HCT116 (cell line): ENCODE measurements around the gene LAMA4. TPM values are rescaled to one million over a fixed set of nuclear protein-coding genes. Genes with fewer than 3 reads are reported as not detected.

Source experiments
- ATAC-seq: fragments of 200-7000 bp; cut with Tn5 transposase; 2 replicates; pipeline ENCODE4 v1.9.1; 2020; ENCODE audit warnings: mild to moderate bottlenecking, moderate library complexity
- BruUV-seq: library from RNA; stranded (reverse); fragments of 400-500 nt; replicated peaks from 2 replicates; lab custom pipeline; 2021; lab: Mats Ljungman, UMichigan
- CTCF ChIA-PET: fragments of 300-600 bp; sonication (Branson Sonifier 250); formaldehyde crosslinking; loops from one replicate; lab custom pipeline; 2021; ENCODE audit warnings: antibody characterized with exemption; lab: Charles Lee
- POLR2A ChIA-PET: fragments of 300-600, 350-600 bp; sonication (Branson Sonifier 250); formaldehyde crosslinking; loops from one replicate; lab custom pipeline; 2021; ENCODE audit warnings: antibody characterized with exemption; lab: Charles Lee
- RAD21 ChIA-PET, 2 experiments: fragments of 300-600 bp; sonication (Branson Sonifier 250); formaldehyde crosslinking; loops; one replicate each; lab custom pipeline; 2023; ENCODE audit warnings: low total read pairs in 2 of 2; ENCODE audit not compliant: uncharacterized antibody in 2 of 2, unreplicated experiment in 2 of 2, low non-redundant PET in 1 of 2; lab: Charles Lee
- DNase-seq: peaks from one replicate; pipeline ENCODE4 v3.0.0-alpha.2; 2010; ENCODE audit warnings: low read depth, low spot score
- H2AFZ ChIP-seq: fragments of 200-600 bp; shearing (Covaris generic), sonication (generic); 2 replicates; pipeline ENCODE4 v1.6.1; 2017; ENCODE audit warnings: low read depth, mixed run types, mixed read lengths, antibody characterized with exemption, low read length; ENCODE audit not compliant: poor library complexity, severe bottlenecking
- H3K27ac ChIP-seq: 2 replicates; pipeline ENCODE4 v1.5.1; 2012; ENCODE audit warnings: low read depth, low read length
- H3K27me3 ChIP-seq: fragments of 200-600 bp; sonication (generic); 2 replicates; pipeline ENCODE4 v1.6.1; 2016; ENCODE audit warnings: mixed run types, low read length, mixed read lengths; ENCODE audit not compliant: insufficient read depth
- H3K36me3 ChIP-seq, 2 experiments: fragments of 200-500 bp in 1 of 2; fragments of 200-600 bp in 1 of 2; sonication (Bioruptor generic) in 1 of 2; sonication (generic) in 1 of 2; 2 replicates each; pipeline versions ENCODE4 v1.5.1 to v1.6.1; 2014 to 2016; ENCODE audit warnings: low read length in 2 of 2, inconsistent platforms in 1 of 2, mixed read lengths in 1 of 2, mixed run types in 1 of 2; ENCODE audit not compliant: insufficient read depth in 2 of 2, control insufficient read depth in 1 of 2
- H3K4me1 ChIP-seq, 2 experiments: fragments of 200-600 bp in 1 of 2; sonication (generic) in 1 of 2; 2 replicates each; pipeline versions ENCODE4 v1.5.1 to v1.6.1; 2012 to 2017; ENCODE audit warnings: low read length in 2 of 2, inconsistent platforms in 1 of 2, mild to moderate bottlenecking in 1 of 2, mixed read lengths in 1 of 2, mixed run types in 1 of 2, moderate library complexity in 1 of 2; ENCODE audit not compliant: insufficient read depth in 2 of 2, control insufficient read depth in 1 of 2
- H3K4me2 ChIP-seq: fragments of 200-600 bp; sonication (generic); 2 replicates; pipeline ENCODE4 v1.6.1; 2017; ENCODE audit warnings: mixed run types, low read length, mixed read lengths
- H3K4me3 ChIP-seq, 2 experiments: fragments of 200-600 bp in 1 of 2; sonication (generic) in 1 of 2; replicated peaks in 1 of 2; 2 replicates each; pipeline ENCODE4 v1.5.1; 2011 to 2016; ENCODE audit warnings: low read length in 2 of 2, control low read depth in 1 of 2, low read depth in 1 of 2, mild to moderate bottlenecking in 1 of 2, mixed read lengths in 1 of 2, mixed run types in 1 of 2
- H3K79me2 ChIP-seq: fragments of 200-600 bp; sonication (generic); 2 replicates; pipeline ENCODE4 v1.6.1; 2017; ENCODE audit warnings: mild to moderate bottlenecking, mixed run types, low read length, moderate library complexity, mixed read lengths; ENCODE audit not compliant: insufficient read depth
- H3K9ac ChIP-seq: fragments of 200-600 bp; sonication (generic); 2 replicates; pipeline ENCODE4 v1.6.1; 2016; ENCODE audit warnings: low read length, mixed read lengths
- H3K9me2 ChIP-seq: fragments of 200-600 bp; sonication (generic), shearing (Covaris generic); 2 replicates; pipeline ENCODE4 v1.6.1; 2017; ENCODE audit warnings: mixed run types, mild to moderate bottlenecking, moderate library complexity; ENCODE audit not compliant: insufficient read depth
- H3K9me3 ChIP-seq, 2 experiments: fragments of 200-500 bp in 1 of 2; fragments of 200-600 bp in 1 of 2; sonication (Bioruptor generic) in 1 of 2; sonication (generic) in 1 of 2; 2 replicates each; pipeline ENCODE4 v1.6.1; 2014 to 2017; ENCODE audit warnings: low read length in 2 of 2, mixed read lengths in 2 of 2, inconsistent platforms in 1 of 2, low read depth in 1 of 2, mild to moderate bottlenecking in 1 of 2, mixed run types in 1 of 2, moderate library complexity in 1 of 2; ENCODE audit not compliant: control insufficient read depth in 1 of 2, insufficient read depth in 1 of 2
- H4K20me1 ChIP-seq: fragments of 200-600 bp; sonication (generic), shearing (Covaris generic); 2 replicates; pipeline ENCODE4 v1.6.1; 2017; ENCODE audit warnings: mixed run types, mild to moderate bottlenecking, moderate library complexity; ENCODE audit not compliant: insufficient read depth
- CBX3 ChIP-seq: IDR thresholded peaks from 2 replicates; pipeline ENCODE4 v1.6.1; 2012; ENCODE audit warnings: low read depth
- CEBPB ChIP-seq: IDR thresholded peaks from 2 replicates; pipeline ENCODE4 v1.6.1; 2012; ENCODE audit warnings: low read depth
- EGR1 ChIP-seq: IDR thresholded peaks from 2 replicates; pipeline ENCODE4 v1.6.1; 2012; ENCODE audit warnings: low read depth
- ELF1 ChIP-seq: IDR thresholded peaks from 2 replicates; pipeline ENCODE4 v1.6.1; 2012; ENCODE audit warnings: low read depth, borderline replicate concordance
- POLR2AphosphoS5 ChIP-seq: IDR thresholded peaks from 2 replicates; pipeline ENCODE4 v1.6.1; 2011; ENCODE audit warnings: mild to moderate bottlenecking, low read depth, low read length, moderate library complexity
- RAD21 ChIP-seq: IDR thresholded peaks from 2 replicates; pipeline ENCODE4 v1.6.1; 2012; ENCODE audit warnings: low read depth, mild to moderate bottlenecking
- SP1 ChIP-seq: IDR thresholded peaks from 2 replicates; pipeline ENCODE4 v1.6.1; 2012; ENCODE audit warnings: low read depth
- YY1 ChIP-seq: IDR thresholded peaks from 2 replicates; pipeline ENCODE4 v1.6.1; 2011; ENCODE audit warnings: low read length, low read depth, moderate library complexity, mild to moderate bottlenecking; ENCODE audit not compliant: insufficient replicate concordance; ENCODE audit errors: extremely low read depth
- ZNF274 ChIP-seq: fragments of 200-500 bp; sonication (Bioruptor generic); IDR thresholded peaks from 2 replicates; pipeline ENCODE4 v1.6.1; 2014; ENCODE audit warnings: mild to moderate bottlenecking, low read depth, low read length, inconsistent platforms
- intact Hi-C: fragments of 100-400 bp; cut with micrococcal nuclease; formaldehyde crosslinking; loops from 2 replicates; pipeline ENCODE4 v1.10.0; 2022
- total RNA-seq: library from RNA; stranded (reverse); gene quantifications from one replicate; pipeline ENCODE4 v1.2.1, GENCODE V29; 2021; ENCODE audit not compliant: unreplicated experiment
- TF ChIP-seq, protein P1 (sequence below): IDR thresholded peaks from 2 replicates; pipeline ENCODE4 v1.6.1; 2011; ENCODE audit warnings: mild to moderate bottlenecking, low read length, moderate library complexity; ENCODE audit not compliant: insufficient replicate concordance; ENCODE audit errors: extremely low read depth
- TF ChIP-seq, protein P2 (sequence below): IDR thresholded peaks from 2 replicates; pipeline ENCODE4 v1.6.1; 2012
- TF ChIP-seq, protein P3 (sequence below): IDR thresholded peaks from 2 replicates; pipeline ENCODE4 v1.6.1; 2012

The LAMA4 gene
- total RNA-seq, 1 experiment from 2014 or later = 2.2 TPM

DNA sequence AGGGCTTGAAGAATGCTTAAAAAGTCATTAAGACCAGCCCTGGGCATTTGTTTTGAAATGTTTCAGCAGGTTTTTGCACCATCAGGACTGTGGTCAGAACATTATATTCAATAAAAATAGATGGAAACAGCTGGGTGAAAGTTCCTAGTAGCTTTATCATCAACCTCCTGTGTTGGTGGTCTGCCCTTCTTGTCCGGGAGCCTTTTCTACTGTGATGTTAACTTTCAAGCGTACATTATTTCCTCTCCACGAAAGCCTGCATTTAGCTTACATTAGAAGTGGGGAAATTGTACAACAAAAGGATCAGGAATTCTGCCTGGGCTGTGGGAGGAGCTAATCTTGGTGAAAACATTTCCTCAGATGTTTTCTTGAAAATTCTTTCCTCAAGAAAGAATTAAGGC, 71.1 kb downstream of the LAMA4 start:
- intact Hi-C loops = loop anchor here (5.0 kb wide), 1 partner anchor 1724 kb away; no protein-coding TSS in a partner anchor
- H3K4me2 ChIP-seq = no peak overlapping the region
- POLR2A ChIA-PET = no interaction called here
- H3K36me3 ChIP-seq = no peaks in the 10 kb centered on the region
- no peak overlapping the region for H3K4me3 ChIP-seq
- no peaks in the 10 kb centered on the region for H3K79me2 ChIP-seq
- no peaks in the 10 kb centered on the region for H3K9me3 ChIP-seq
- H3K9ac ChIP-seq = no peak overlapping the region
- H3K27ac ChIP-seq = no peak overlapping the region
- H2AFZ ChIP-seq = no peak overlapping the region
- no TSS peak for BruUV-seq
- CTCF ChIA-PET = interaction anchor here (1.5 kb wide), 1 partner anchor 128 kb away, joined by 5 read pairs; no protein-coding TSS in a partner anchor
- RAD21 ChIA-PET = no interaction called here
- H3K9me2 ChIP-seq = no peaks in the 10 kb centered on the region; the same call in 1 of the 2 replicates
- ATAC-seq (no peak), DNase-seq (no peak)
- no peaks in the 10 kb centered on the region for H3K27me3 ChIP-seq
- no peaks in the 10 kb centered on the region for H4K20me1 ChIP-seq
- H3K4me1 ChIP-seq = no peaks in the 10 kb centered on the region
- TF ChIP-seq RAD21 (no peak), ELF1 (no peak), ZNF274 (no peak), YY1 (no peak), POLR2AphosphoS5 (no peak), SP1 (no peak), CBX3 (no peak), EGR1 (no peak), CEBPB (no peak)
- TF ChIP-seq, protein P1, sequence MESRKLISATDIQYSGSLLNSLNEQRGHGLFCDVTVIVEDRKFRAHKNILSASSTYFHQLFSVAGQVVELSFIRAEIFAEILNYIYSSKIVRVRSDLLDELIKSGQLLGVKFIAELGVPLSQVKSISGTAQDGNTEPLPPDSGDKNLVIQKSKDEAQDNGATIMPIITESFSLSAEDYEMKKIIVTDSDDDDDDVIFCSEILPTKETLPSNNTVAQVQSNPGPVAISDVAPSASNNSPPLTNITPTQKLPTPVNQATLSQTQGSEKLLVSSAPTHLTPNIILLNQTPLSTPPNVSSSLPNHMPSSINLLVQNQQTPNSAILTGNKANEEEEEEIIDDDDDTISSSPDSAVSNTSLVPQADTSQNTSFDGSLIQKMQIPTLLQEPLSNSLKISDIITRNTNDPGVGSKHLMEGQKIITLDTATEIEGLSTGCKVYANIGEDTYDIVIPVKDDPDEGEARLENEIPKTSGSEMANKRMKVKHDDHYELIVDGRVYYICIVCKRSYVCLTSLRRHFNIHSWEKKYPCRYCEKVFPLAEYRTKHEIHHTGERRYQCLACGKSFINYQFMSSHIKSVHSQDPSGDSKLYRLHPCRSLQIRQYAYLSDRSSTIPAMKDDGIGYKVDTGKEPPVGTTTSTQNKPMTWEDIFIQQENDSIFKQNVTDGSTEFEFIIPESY = no peak
- TF ChIP-seq, protein P2, sequence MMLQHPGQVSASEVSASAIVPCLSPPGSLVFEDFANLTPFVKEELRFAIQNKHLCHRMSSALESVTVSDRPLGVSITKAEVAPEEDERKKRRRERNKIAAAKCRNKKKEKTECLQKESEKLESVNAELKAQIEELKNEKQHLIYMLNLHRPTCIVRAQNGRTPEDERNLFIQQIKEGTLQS = no peak
- TF ChIP-seq, protein P3, sequence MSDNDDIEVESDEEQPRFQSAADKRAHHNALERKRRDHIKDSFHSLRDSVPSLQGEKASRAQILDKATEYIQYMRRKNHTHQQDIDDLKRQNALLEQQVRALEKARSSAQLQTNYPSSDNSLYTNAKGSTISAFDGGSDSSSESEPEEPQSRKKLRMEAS = no peak
